NCI-H187 (cell line): ENCODE measurements around the gene ABCA12.
A peak's percentile ranks its signal among the peaks of the same experiment; 100 is the strongest.

Experiments used
- DNase-seq, 2 experiments: peaks; one replicate each; lab custom pipeline; 2025; lab: John Stamatoyannopoulos, UW

ABCA12 gene

DNA sequence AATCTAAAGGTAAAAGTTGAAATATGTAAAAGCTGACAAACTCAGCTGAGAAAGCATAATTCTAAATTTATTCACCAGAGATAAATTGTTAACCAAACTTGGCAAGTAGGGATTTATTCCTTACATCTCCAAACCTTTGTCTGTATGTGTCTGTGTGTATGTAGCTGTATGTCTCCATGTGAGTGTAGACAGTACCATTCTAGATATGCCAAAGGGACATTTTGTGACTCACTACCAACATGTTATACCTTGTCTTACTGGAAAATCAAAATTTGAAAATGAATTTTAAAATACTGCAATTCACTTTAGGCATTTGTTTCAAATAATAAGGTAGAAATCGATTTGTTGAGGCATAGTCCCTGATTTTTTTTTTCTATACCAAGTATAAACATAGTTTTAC lies 102.1 kb downstream of the ABCA12 start:
- DNase-seq = no peak

DNA sequence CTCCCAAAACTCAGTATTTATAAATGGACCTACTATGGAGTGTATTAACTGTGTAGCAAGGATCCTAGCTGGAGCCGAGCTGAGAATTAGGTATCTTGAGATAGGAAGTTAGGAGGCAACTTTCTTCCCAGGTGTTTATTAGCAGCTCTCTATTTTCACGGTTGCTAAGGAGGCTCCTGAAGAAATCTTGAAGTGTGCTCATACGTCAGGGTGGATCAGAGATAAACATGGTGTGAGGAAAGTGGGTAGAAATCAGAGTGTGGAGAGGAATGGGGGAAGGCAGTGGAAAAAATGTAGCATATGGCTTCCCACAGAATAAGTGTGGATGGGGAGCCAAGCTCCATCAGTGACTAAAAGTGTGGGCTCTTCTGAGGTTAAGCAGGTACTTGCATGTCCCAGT lies 104.3 kb downstream of the ABCA12 start:
- DNase-seq = no peak

DNA sequence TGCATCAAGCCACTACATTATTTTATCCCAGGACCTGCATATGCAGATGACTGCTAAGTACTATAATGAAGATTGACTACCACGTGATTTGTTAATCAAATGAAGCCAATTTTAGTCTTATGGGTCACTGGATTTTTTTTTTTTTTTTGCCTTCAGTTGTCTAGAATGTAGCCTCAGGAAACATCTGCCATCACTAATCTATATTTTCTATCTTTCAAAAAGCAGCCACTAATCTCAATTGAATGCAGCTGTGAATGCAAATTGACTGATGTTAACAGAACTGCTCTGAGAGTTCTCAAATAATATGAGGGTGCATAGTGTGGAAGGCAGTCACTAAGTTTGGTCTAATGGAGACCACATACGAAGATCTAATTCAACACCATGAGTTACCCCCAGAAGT lies 106.3 kb downstream of the ABCA12 start:
- no peak for DNase-seq

DNA sequence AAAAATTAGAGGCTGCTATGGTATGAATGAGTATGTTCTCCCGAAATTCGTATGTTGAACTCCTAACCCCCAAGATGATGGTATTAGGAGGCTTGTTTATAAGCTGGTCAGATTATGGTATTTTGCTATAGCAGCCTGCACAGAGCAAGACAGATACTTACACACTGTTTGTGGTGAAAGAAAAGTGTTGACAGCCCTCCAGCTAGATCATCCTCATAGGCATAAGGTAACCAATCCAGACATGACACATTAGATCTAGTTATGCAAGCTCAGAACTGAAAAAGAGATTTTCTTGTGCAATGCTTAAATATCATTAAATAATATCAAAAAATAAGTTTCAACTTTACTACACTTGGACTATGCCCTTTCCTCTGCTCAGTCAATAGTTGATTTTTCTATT lies 107.1 kb downstream of the ABCA12 start:
- no peak for DNase-seq

DNA sequence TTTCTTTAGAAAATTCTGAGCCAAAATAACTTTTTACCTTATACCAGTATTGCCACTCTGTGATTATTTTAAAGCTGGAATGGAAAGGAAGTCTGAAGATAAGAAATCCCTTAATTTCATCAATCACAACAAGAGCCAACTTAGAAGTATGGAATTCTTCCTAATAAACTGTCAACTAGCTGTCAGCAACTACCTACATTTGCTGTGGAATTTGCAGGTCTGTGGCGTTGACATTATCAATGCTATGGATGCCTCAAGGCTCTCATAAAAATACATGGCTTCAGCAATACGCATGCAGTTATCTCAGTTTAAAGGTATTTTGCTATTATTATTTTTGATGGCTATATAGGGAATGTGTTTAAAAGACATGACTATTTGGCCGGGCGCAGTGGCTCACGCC lies 108.5 kb downstream of the ABCA12 start:
- no peak for DNase-seq

DNA sequence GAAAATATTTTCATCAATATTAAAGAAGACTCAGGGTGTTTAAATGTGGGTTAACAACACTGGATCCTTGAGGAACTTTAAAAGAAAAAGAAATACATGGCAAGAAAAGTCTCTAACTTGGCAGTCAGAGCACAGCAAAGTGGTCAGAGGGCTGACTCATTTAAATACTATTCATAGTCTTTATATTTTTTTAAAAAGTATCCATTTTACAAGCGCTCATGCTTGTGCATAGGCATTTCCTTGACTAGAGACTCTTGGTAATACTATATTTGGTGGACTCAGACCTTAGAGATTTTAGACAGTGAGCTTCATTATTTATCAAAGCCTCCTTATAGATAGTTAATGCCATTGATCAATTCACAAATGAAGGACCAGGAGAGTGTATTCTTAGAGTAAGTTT lies 110.2 kb downstream of the ABCA12 start:
- DNase-seq = no peak

DNA sequence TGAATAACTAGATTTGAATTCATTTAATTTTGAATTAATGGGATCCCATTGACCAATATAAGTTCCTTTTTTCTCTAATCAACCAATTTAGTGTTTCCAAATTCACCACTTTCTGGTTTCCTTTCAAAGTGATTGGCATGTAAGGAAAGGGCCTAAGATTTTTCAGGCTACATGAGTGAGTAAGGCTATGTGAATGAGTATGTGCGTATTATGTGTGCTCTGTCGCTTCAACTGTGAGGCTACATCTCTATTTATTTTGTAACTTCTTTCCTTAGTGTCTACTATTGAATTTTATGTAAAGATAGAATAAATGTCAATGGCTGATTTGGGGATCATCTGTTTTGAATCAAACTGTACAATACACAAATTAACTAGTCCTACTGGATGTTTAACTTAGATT lies 110.6 kb downstream of the ABCA12 start:
- DNase-seq = no peak

DNA sequence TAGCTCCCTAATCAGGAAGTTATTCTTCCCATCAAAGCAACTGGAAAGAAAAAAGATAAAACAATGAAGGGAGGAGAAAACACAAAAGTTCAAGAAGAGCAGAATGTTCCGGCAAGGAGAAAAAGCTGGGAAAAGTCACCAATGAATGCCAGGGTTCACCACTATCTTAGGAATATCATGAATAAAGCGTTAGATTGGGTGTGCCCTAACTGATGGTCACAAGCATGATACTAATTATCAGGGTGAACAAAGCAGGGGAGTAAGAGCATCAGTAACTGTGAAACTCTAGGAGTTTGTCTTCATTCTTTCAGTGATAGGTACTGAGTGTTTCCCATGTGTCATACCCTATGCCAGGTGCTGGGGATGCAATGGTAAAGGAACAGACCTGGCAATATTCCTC lies 115.5 kb downstream of the ABCA12 start:
- no peak for DNase-seq

DNA sequence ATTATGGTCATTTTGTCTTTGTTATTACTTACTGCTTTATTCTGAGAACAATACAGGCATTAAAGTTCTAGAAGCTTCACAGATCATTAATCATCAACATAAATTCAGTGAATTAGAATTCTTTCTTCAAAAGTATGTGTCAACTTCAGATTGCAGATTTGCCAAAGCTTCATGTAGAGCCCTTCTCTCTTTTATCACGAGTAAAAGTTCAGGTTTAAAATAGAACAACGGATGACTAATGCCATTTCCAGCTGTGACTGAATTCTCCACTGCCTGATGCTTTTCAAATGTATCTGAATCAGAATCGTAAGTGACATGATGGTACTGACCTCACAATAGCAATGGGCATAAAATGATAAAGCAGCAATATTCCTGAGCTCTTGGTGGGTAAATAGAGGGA lies 116.0 kb downstream of the ABCA12 start:
- DNase-seq = no peak

DNA sequence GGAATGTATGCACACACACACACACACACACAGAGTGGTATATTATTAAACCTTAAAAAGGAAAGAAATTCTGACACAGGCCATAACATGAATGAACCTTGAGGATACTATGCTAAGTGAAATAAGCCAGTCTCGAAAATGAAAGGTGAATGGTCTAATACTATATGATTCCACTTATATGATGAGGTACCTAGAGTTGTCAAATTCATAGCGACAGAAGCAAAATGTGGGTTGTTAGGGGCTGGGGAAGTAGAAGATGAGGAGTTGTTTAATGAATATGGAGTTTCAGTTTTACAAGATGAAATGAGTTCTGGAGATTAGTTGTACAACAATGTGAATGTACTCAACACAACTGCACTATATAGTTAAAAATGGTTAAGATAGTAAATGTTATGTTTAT lies 118.1 kb downstream of the ABCA12 start:
- no peak for DNase-seq

DNA sequence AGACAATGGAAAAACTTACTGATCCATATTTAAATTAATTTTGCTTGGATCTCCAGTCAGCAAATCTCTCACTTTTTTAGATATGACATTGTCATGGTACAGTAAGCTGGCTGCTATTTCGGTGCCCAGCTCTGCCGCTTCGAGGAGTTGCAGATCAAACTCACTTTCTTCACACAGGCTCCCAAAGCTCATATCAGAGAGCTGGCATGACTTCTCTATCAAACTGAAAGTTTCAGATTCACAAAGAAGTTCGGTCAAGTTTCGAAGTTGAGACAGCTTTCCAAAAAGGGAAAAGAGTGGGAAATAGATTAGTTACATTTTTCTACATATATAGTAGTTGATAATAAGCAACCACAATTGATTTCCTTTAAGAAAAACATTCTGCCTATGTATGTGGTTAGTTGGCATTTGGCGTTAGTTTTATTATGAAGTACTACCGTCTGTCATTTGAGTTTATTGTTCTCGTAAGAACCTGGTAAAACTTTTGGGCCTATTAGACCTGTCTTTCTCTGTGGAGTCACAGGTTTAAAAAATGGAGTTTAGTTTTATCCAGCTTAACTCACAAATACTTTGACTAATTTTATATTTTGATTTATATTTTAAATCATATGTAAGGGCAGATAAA lies 118.8 kb downstream of the ABCA12 start:
- no peak for DNase-seq

DNA sequence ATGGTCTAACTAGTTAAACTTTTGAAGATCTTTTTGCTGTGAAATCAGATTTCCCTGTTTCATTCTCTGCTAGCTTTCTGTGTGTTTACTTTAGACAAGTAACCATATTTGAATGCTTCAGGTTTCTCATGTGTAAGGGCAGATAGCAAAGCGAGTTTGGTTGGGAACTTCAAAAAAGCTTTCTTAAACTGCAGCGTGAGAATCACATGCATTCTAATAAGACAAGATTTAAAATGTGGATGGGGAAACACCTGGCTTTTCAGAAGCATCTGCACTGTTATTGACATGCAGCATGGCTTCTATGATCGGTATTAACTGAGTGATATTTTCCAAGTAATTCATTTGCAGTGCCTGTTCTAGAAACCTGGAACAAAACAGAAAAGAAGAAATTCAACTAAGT lies 119.3 kb downstream of the ABCA12 start:
- no peak for DNase-seq

DNA sequence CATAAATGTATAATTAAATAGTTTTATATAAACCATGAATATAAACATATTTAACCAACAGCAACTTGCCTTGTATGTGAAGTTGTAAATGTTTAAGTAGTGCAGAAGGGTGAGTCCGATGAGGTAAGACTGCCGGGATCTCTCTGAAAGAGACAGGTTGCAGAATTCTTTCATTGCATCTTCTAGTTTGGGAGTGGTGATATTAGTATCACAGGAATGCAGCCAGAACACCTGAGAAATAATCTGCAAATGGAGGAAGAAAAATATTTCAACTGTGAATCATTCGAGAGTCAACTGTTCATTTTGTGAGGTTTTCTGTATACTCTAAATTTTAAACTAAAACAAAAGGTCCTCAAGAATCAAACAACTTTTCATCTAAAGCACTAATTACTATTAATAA lies 123.0 kb downstream of the ABCA12 start:
- DNase-seq = no peak

DNA sequence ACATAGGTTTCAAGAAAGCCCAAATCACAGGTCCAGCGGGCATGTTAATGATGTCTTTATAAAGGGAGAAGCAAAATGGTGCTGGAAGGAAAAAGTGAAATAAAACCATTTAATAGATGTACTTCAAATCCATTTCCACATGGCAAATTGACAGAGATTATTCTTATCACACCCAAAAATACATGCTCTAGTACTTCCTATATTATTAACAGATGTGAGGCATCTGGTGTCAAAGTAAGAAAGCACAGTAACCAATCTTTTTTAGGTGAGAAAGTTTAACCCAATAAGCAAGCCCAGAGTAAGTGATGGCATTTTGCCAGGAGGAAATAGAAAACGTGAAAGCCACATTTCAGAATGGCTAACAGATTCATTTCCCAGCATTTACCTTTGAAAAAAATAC lies 128.0 kb downstream of the ABCA12 start:
- DNase-seq = no peak

DNA sequence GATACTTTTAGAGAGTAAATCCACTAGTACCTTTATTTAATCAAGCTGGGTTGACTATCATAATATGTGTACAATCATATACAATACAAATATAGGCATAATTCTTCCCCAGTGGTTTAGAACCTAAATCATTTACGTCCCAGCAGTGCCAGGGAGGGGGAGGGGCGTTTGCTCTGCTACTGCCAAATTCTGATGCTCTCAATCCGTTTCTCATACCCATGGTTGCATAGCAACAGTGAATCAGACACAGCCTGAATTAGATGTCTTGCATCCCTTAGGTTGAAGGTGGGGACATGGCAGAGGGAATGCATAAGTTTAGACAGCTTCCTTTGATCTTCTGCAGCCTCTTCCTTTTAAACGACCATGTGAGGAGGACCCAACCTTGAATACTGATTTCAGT lies 135.4 kb downstream of the ABCA12 start:
- DNase-seq = no peak

DNA sequence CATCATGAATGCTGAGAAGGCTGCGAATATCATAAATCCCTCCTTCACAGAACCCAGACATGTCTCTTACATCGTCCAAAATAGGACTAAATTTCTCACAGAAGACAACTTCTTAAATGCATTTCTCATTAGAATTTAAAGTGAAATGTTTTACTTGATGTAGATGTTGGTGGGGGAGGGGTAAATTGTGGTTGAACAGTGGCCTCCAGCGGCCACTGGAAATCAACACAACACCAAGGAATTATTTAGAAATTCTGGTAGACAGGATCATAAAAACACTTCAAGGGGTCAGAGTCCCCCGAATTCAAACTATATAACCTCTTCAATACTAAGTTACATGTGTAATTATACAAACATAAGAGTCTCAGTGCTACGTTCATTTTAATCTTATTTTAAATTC lies 135.9 kb downstream of the ABCA12 start:
- peak in 1 of 2 experiments; percentile 2 for DNase-seq

DNA sequence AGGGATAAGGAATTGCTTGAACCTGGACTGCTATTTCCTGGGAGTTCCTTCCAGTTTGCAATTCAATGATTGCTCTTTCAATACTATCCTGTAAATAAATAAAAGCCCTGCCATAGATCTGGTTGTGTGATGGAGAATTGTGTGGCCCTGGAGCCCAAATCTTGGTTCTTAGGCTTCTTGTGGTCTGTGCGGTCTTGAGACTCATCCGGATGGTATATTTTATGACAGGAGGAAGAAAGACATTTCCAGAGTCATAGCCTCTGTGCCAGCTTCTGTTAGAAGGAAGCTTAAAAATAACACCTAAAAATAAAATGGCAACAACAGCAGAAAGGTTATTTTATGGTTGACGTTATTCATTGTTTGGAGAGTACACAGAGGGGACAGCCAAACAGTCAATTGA lies 137.7 kb downstream of the ABCA12 start:
- DNase-seq = no peak

DNA sequence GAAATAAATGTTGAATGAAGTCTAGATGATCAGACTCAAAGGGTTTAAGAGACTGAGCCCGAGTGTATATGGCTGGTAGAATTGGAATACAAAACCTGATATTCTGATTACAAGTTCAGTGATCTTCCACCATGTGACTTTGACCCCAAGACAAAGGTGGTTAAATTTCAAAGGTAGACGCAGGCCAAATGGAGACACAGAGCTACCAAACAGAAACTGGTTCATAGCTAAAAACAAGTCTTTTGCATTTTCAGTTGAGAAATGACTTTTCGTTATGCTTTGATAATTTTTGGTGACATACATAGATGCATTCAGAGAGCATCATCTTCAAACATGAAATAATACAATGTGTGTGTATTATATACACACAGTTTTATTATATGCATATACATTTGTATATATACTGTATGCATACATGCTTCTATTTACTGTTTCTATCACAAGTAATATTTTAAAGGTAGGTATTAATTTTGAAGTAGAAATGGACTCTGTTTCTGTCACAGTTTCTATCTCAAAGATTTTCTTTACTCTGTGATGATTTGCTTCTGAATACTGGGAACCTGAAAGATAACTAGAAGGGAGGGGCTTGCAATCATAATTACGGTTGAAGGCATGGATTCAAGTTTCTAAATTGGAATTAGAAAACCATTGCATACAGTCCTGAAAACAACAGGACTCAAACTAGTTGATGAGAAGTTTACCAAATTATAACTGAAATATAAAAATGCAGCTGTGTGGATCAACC lies 142.3 kb downstream of the ABCA12 start:
- DNase-seq = no peak

DNA sequence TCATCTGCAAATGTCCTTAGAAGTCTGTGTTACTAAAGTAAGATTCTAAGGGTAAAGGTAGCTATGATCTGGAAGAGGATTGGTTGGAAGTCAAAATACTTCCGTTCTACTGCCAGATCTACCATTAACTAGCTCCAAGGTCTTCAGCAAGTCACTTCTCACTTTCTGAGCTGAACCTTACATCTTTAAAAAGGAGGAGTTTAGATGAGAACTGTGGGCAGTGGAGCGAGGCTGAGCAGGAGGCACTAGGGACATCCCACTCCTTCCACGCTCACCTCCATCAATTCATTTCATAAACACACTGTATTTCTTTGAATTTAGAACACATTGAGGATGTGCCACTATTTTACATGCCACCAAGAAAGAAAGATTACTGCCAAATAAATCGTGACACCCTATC lies 143.0 kb downstream of the ABCA12 start:
- DNase-seq = no peak

DNA sequence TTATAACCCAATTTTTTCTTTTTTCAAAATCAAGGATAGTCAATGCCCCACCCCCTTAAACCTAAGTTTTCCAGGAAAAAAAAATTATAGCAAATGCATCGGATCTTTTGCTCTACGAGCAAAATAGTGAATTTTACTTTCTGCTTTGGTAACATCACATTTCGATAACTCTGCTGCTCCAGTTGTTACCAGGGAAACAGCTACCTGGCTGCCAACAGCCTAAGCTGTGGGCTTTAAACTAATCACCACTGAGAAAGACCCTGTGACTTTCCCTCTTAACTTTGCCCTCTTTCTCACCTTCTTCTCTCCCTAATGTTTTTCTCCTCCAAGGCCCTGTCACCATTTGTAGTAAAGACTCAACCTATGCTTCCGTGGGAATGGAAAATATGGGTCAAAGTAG lies 145.5 kb downstream of the ABCA12 start:
- no peak for DNase-seq

DNA sequence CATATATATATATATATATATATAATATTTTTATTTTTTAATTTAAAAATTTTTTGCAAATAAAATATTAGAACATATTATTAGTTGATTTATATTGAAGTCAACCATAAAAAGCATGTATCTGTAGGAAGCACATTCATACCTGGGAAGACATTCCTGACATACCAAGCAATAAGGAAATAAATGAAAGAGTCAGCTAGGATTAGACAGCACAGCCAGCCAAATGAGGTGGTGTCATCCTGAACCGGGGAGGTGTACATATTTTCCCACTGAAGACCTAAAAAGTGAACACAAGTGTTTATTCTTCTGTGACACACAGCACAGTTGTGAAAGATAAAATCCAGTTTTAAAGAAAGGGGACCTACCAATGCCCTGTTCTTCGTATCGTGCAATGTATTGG lies 149.2 kb downstream of the ABCA12 start:
- DNase-seq = no peak

DNA sequence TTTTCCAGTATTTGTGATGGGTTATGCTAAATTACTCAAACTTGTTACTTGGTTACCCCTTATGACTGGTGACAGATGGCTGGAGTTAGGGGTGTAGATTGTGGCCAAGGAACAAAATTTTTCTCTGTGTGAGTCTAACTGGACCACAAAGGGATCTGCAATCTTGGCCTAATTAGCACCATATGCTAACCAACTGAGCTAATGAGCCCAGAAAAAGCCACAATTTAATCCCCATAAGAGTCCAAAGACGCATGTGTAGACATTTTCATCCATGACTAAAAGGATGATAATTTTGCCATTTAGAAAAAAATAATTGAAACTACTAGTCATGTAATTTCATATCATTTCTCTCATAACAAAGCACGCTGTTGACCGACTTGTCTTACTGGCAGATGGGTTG lies 151.2 kb downstream of the ABCA12 start:
- no peak for DNase-seq

DNA sequence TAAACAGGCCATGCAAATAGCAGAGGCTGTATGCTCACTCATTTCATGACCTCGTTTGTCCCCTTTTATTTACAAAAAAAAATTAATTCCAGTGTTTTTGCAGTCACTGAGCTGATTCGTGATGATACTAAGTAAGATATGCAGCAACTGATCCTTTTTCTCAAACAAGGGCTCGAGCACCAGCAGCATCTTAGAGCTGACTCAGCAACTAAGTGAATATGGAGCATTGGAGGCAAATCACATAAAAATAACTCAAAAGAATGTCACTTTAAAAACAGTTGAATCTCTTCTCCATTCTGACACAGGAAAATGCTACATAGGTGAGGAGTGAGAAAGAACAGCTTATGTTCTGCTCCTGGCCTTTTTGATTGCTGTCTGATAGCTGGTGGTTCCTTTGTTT lies 152.8 kb downstream of the ABCA12 start:
- DNase-seq = no peak

DNA sequence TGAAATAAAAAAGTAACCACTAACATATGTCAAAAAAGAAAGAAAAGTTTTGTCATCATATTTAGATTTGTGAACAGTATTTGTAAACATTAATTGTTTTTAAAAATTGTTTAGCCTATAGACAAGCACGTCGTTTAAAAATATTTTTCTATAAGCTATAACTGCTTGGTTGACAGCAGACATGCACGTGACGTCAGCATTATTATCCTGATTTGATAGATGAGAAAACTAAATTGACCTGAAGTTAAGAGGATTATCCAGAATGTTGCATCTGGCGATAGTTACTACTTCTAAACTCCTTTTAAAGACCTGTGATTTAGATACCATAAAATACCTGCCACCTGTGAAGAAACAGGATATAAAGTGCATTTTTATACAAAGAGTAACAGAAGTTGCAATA lies 172.0 kb downstream of the ABCA12 start:
- no peak for DNase-seq
